ENCODE data around the gene SPACA4.

DNA sequence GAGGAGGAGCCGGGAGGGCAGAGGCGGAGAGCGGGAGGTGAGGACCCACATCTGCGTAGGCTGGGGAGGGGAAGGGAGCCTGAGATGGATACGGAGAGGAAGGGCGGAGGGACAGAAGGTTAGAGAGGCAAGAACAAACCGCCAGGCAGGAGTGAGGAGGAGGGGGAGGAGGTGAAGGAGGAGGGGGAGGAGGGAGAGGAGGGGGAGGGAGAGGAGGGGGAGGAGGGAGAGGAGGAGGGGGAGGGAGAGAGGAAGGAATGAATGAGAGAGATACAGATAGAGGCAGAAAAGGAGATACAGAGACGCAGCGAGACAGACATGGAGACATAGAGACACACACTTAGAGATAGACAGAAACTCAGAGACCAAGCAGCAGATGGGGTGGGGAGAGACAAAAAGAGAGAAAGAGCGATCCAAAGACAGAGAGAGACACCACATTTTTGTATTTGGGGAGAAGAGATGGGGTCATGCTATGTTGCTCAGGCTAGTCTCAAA lies 40.2 kb downstream of the SPACA4 start:
- TF ChIP-seq SUZ12 (IDR thresholded peaks at IDR 0.05; ENCODE audit: extremely low read depth, insufficient read depth, insufficient read length): no peak
- no peak for TF ChIP-seq YY1 (IDR thresholded peaks at IDR 0.05; ENCODE audit: insufficient read depth, insufficient read length)

Data from NT2/D1 (cell line).